Measurements from ENCODE around the gene ALOX5AP.

The ALOX5AP gene

DNA sequence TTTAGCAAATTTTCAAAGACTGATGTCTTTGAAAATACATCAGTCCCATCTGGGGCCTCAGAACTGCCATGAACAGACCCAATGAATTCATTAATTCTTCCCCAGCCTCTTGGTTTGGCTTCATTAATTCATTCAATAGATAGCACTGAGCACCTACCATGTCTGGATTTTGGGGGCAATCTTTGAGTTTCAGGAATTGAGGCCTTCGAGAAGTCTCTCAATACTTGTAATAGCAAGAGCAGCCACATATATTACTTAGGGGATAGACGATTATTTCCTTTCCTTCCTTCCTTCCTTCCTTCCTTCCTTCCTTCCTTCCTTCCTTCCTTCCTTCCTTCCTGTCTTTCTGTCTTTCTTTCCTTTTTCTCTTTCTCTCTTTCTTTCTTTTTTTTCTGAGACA, 64.8 kb downstream of the ALOX5AP start:
- no peak overlapping the region for H3K27ac ChIP-seq (replicated peaks)
- TF ChIP-seq, protein P1, sequence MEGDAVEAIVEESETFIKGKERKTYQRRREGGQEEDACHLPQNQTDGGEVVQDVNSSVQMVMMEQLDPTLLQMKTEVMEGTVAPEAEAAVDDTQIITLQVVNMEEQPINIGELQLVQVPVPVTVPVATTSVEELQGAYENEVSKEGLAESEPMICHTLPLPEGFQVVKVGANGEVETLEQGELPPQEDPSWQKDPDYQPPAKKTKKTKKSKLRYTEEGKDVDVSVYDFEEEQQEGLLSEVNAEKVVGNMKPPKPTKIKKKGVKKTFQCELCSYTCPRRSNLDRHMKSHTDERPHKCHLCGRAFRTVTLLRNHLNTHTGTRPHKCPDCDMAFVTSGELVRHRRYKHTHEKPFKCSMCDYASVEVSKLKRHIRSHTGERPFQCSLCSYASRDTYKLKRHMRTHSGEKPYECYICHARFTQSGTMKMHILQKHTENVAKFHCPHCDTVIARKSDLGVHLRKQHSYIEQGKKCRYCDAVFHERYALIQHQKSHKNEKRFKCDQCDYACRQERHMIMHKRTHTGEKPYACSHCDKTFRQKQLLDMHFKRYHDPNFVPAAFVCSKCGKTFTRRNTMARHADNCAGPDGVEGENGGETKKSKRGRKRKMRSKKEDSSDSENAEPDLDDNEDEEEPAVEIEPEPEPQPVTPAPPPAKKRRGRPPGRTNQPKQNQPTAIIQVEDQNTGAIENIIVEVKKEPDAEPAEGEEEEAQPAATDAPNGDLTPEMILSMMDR (IDR thresholded peaks at IDR 0.05; ENCODE audit: insufficient read depth, low read length): no peak
- TF ChIP-seq POLR2AphosphoS5 (IDR thresholded peaks at IDR 0.05; ENCODE audit: low read depth) (no peak), SPI1 (IDR thresholded peaks at IDR 0.05; ENCODE audit: borderline replicate concordance, low read depth) (no peak)
- DNase-seq (ENCODE audit: low read depth in 1 of 2, low spot score in 1 of 2): no peak
- H3K4me3 ChIP-seq (replicated peaks; ENCODE audit: insufficient read depth, low read length): no peak overlapping the region
- H3K27me3 ChIP-seq (ENCODE audit: insufficient read depth, poor library complexity, severe bottlenecking): no peaks in the 10 kb centered on the region

DNA sequence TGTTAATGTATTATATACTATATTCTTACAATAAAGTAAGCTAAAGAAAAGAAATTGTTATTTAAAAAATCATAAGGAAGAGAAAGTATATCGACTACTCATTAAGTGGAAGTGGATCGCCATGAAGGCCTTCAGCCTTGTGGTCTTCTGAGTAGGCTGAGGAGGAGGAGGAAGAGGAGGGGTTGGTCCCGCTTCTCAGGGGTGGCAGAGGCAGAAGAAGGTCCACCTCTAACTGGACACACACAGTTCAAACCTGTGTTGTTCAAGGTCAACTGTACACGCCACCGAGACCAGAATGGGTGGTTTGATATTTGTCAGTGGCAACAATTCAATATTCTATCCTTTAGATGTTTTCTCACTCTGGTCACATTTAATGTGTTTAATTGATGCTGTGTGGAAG, 67.2 kb downstream of the ALOX5AP start:
- no peak overlapping the region for H3K4me3 ChIP-seq (replicated peaks; ENCODE audit: insufficient read depth, low read length)
- TF ChIP-seq SPI1 (IDR thresholded peaks at IDR 0.05; ENCODE audit: borderline replicate concordance, low read depth) (peak; percentile 11; the same call in 1 of the 2 replicates), GABPA (IDR thresholded peaks at IDR 0.05; ENCODE audit: low read depth) (no peak), POLR2AphosphoS5 (IDR thresholded peaks at IDR 0.05; ENCODE audit: low read depth) (no peak)
- TF ChIP-seq, protein P2, sequence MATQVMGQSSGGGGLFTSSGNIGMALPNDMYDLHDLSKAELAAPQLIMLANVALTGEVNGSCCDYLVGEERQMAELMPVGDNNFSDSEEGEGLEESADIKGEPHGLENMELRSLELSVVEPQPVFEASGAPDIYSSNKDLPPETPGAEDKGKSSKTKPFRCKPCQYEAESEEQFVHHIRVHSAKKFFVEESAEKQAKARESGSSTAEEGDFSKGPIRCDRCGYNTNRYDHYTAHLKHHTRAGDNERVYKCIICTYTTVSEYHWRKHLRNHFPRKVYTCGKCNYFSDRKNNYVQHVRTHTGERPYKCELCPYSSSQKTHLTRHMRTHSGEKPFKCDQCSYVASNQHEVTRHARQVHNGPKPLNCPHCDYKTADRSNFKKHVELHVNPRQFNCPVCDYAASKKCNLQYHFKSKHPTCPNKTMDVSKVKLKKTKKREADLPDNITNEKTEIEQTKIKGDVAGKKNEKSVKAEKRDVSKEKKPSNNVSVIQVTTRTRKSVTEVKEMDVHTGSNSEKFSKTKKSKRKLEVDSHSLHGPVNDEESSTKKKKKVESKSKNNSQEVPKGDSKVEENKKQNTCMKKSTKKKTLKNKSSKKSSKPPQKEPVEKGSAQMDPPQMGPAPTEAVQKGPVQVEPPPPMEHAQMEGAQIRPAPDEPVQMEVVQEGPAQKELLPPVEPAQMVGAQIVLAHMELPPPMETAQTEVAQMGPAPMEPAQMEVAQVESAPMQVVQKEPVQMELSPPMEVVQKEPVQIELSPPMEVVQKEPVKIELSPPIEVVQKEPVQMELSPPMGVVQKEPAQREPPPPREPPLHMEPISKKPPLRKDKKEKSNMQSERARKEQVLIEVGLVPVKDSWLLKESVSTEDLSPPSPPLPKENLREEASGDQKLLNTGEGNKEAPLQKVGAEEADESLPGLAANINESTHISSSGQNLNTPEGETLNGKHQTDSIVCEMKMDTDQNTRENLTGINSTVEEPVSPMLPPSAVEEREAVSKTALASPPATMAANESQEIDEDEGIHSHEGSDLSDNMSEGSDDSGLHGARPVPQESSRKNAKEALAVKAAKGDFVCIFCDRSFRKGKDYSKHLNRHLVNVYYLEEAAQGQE (IDR thresholded peaks at IDR 0.05; ENCODE audit: insufficient replicate concordance, low read depth): no peak
- TF ChIP-seq, protein P1 (IDR thresholded peaks at IDR 0.05; ENCODE audit: insufficient read depth, low read length): no peak
- DNase-seq (ENCODE audit: low read depth in 1 of 2, low spot score in 1 of 2): no peak
- no peak overlapping the region for H3K27ac ChIP-seq (replicated peaks)
- H3K27me3 ChIP-seq (ENCODE audit: insufficient read depth, poor library complexity, severe bottlenecking): no peaks in the 10 kb centered on the region

DNA sequence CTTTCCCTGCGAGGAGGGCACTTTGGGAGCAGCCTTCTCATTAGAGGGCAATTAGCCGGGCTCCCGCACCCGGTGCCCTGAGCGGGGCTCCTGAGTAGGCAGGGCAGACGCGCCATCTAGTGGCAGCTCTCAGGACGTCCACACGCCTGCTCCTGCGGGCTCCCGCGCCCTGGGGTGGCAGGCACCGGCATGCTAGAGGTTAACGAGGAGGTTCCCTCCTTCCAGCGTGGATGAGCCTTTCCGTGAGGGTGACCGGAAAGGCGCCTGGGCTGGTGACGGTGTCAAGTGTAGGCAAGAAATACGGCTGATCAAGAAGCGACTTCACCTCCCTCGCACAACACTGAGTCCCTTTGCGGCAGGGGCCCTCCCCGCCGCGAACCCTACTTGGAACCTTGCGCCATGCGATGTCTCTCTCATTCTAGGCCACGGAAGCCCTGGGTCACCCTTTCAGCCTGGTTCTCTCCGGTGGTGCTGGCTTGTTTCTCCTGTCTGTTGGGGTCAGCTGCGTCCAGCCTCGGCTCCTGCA, 67.7 kb downstream of the ALOX5AP start:
- peak overlapping the region; percentile 34 for H3K4me3 ChIP-seq (replicated peaks; ENCODE audit: insufficient read depth, low read length)
- TF ChIP-seq POLR2AphosphoS5 (IDR thresholded peaks at IDR 0.05; ENCODE audit: low read depth): 0 out of 2 replicates have a peak, but pooled peaks have one; percentile 1
- TF ChIP-seq, protein P1 (IDR thresholded peaks at IDR 0.05; ENCODE audit: insufficient read depth, low read length): peak; percentile 59
- TF ChIP-seq, protein P2 (IDR thresholded peaks at IDR 0.05; ENCODE audit: insufficient replicate concordance, low read depth): no peak
- no peaks in the 10 kb centered on the region for H3K27me3 ChIP-seq (ENCODE audit: insufficient read depth, poor library complexity, severe bottlenecking)
- no peak overlapping the region for H3K27ac ChIP-seq (replicated peaks)
- peak; percentile 73 to 88 for DNase-seq (ENCODE audit: low read depth in 1 of 2, low spot score in 1 of 2)

DNA sequence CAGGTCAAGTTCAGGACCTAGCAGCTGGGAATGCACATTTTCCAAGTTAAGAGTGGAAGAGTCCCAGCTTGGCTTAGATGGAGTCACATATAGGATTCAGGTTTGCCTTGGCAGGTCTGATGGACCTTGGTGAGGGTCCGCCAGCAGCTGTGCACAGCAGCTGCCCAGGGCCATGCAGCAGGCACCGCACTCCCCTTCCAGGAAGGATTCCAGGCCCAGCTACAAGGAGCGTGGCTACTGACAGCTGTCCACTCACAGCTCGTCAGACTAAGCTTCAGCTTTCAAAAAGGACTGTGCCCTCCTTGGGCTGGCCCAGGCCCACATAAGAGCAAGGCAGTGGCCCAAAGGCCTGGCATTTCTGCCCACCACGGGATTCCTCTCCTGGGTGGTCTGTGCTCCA, 68.4 kb downstream of the ALOX5AP start:
- H3K27ac ChIP-seq (replicated peaks): no peak overlapping the region
- H3K4me3 ChIP-seq (replicated peaks; ENCODE audit: insufficient read depth, low read length): no peak overlapping the region
- no peak for TF ChIP-seq GABPA (IDR thresholded peaks at IDR 0.05; ENCODE audit: low read depth)
- TF ChIP-seq, protein P1 (IDR thresholded peaks at IDR 0.05; ENCODE audit: insufficient read depth, low read length): no peak
- TF ChIP-seq, protein P2 (IDR thresholded peaks at IDR 0.05; ENCODE audit: insufficient replicate concordance, low read depth): no peak
- TF ChIP-seq POLR2AphosphoS5 (IDR thresholded peaks at IDR 0.05; ENCODE audit: low read depth): no peak
- TF ChIP-seq SPI1 (IDR thresholded peaks at IDR 0.05; ENCODE audit: borderline replicate concordance, low read depth): no peak

More for the DNA sequence above, 68.4 kb downstream of the ALOX5AP start:
- DNase-seq (ENCODE audit: low read depth in 1 of 2, low spot score in 1 of 2): no peak
- no peaks in the 10 kb centered on the region for H3K27me3 ChIP-seq (ENCODE audit: insufficient read depth, poor library complexity, severe bottlenecking)
